Activated B cell treated with CpG ODN at 0.5 μM for 24 hours (primary cell): Measurements from ENCODE around the gene SNX15. TPM values are rescaled to one million over a fixed set of nuclear protein-coding genes. Genes with fewer than 3 reads are reported as not detected.
A peak's percentile ranks its signal among the peaks of the same experiment; 100 is the strongest.
"Not testable (repeated sequence)": the region's sequence is repeated elsewhere in the genome, so short reads cannot be mapped to it uniquely, and the experiment has no call there.

Experiments used
- ATAC-seq: fragments of 200-7000 bp; cut with Tn5 transposase; one replicate; pipeline ENCODE4 v1.10.0; 2021; ENCODE audit warnings: low read depth, mild to moderate bottlenecking, moderate library complexity
- CTCF ChIA-PET: fragments of 350-600 bp; sonication (Branson Sonifier 250); formaldehyde crosslinking; loops from one replicate; lab custom pipeline; 2021; ENCODE audit warnings: antibody characterized with exemption; lab: Charles Lee
- POLR2A ChIA-PET: fragments of 350-600 bp; sonication (Branson Sonifier 250); formaldehyde crosslinking; loops from one replicate; lab custom pipeline; 2021; ENCODE audit warnings: antibody characterized with exemption; lab: Charles Lee
- DNase-seq: peaks from one replicate; pipeline ENCODE4 v3.0.0; 2022
- H3K27ac Mint-ChIP-seq: one replicate; pipeline ENCODE4 v1.8.0; 2020; ENCODE audit warnings: mixed read lengths
- H3K27me3 Mint-ChIP-seq: one replicate; pipeline ENCODE4 v1.8.0; 2021; ENCODE audit warnings: mixed read lengths
- H3K36me3 Mint-ChIP-seq: one replicate; pipeline ENCODE4 v1.8.0; 2021; ENCODE audit warnings: low read depth, mixed read lengths
- H3K4me1 Mint-ChIP-seq: one replicate; pipeline ENCODE4 v1.8.0; 2021; ENCODE audit warnings: mixed read lengths
- H3K4me3 Mint-ChIP-seq: one replicate; pipeline ENCODE4 v1.8.0; 2020; ENCODE audit warnings: mild to moderate bottlenecking, mixed read lengths
- H3K9me3 Mint-ChIP-seq: one replicate; pipeline ENCODE4 v1.8.0; 2020; ENCODE audit warnings: mixed read lengths
- CTCF ChIP-seq: fragments of 200-600 bp; IDR thresholded peaks from one replicate; pipeline ENCODE4 v1.8.0; 2022; ENCODE audit warnings: antibody characterized with exemption, mild to moderate bottlenecking
- intact Hi-C: fragments of 100-400 bp; cut with micrococcal nuclease; formaldehyde crosslinking; loops from one replicate; pipeline ENCODE4 v1.15.1; 2024
- total RNA-seq: library from RNA; stranded (reverse); gene quantifications from 2 replicates; pipeline ENCODE4 v1.2.3, GENCODE V29; 2022

Gene SNX15
- 17.3 and 19.3 TPM in 2 replicates for total RNA-seq

DNA sequence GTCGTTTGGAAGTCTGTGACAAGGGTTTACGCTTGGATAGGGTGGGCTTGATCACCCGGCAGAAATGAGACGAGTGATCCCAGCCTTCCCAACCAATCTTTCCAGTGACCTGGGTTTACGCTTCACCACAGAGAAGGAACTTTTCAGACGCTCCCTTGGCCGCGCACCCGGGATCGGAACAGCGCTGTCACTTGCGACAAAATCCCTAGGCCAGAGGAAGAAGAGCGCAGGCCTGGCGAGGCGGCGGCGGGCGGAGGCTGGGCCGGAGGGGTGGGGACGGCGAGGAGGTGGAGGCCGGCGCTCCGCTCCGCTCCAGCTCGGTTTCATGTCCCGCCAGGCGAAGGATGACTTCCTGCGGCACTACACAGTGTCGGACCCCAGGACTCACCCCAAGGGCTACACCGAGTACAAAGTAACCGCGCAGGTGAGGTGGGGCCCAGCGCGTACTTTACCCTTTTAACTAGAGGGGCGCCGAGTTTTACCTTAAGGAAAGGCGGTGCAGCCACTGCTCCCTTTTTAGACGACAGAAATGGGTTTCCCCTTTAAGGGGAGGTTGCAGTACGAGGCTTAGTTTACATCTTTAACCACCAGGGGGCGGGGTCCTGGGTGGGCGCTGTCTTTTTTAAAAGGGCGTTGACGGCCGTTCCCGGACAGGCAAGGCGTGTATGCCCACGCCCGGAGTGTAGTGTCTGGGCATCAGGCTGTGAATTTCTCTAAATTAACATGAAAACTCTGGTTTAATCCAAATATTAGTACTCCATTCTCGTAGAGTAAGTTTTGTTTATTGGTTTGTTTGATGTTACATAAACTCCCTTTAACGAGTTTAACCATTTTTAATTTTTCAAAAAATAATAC lies at the start of gene SNX15:
TSS of gene SNX15 (plus strand) at position 227 of the 855 bp plus-strand sequence. CDS start at position 326, 99 bp downstream.
- no peak for TF ChIP-seq CTCF
- POLR2A ChIA-PET: interaction anchor here (0.6 to 1.5 kb wide), 6 partner anchors 12 to 284 kb away, joined by 3 to 9 read pairs (median 5); partner anchors contain the start of genes ARL2, PPP2R5B, RASGRP2 and SAC3D1
- no peaks in the 10 kb centered on the region for H3K9me3 Mint-ChIP-seq
- CTCF ChIA-PET: interaction anchor here (0.9 to 2.1 kb wide), 3 partner anchors 13 to 104 kb away, joined by 3 to 5 read pairs (median 4); partner anchors contain the start of genes ARL2 and TM7SF2
- H3K4me1 Mint-ChIP-seq: peaks cover 21% of the 10 kb centered on the region
- intact Hi-C loops: loop anchor here (1.0 to 5.0 kb wide), 9 partner anchors 13 to 545 kb away; partner anchors contain the start of genes ARL2, ATG2A, CAPN1 and CDCA5
- no peaks in the 10 kb centered on the region for H3K27me3 Mint-ChIP-seq
- ATAC-seq (peak; percentile 90), DNase-seq (peak; percentile 72)
- peaks cover under 1% of the 10 kb centered on the region for H3K36me3 Mint-ChIP-seq
- peak within 1 kb of the TSS; percentile 85 for H3K4me3 Mint-ChIP-seq
- peak within 1 kb of the TSS; percentile 88 for H3K27ac Mint-ChIP-seq

- CTCF ChIA-PET, H3K4me3 Mint-ChIP-seq, POLR2A ChIA-PET, H3K27me3 Mint-ChIP-seq, DNase-seq, H3K9me3 Mint-ChIP-seq, intact Hi-C loops, ATAC-seq, H3K36me3 Mint-ChIP-seq: not testable (repeated sequence)
- peaks cover 38% of the 10 kb centered on the region for H3K4me1 Mint-ChIP-seq
- peak overlapping the region; percentile 24 for H3K27ac Mint-ChIP-seq
These were observed 43.9 kb upstream of the SNX15 start for GRCh38 chr11:64983339-64983738.

DNA sequence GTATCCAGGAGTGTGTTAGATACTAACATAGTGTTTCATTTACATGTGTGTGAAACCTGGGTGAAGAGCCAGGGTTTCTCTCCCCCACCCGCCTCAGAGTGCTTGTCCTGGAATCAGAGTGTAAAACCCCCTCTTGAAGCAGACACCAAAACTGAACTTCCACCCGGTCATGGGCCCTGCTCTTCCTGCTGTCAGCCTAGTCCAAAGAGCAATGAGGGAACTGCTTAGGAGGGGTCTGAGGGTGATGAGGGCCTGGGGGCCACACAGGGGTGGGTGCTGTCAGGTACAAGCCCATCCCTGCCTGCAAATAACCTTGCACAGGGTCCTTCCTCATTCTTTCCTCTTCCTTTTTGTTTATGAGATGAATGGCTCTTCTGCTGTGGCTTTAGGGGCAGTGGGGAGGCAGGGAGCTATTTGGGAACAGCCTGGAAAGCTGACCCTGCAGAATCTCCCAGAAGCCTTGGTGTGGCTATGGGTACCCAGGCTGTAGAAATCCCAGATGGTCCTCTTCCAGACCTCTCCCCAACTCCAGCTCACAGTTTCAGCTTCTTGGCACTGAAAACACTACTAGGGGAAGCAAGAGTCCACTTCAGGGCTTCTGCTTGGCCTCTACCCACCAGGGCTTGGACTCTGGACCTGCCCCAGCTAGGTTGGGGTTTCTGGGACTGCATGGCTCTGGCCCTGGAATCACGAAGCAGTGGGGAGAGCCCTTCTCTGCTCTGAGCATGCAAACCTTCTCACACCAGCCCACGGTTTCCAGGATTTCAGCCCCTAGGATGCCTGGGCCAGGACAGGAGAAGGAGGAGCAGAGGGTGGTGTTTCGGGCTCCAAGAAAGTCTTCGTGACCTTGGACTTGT lies 39.0 kb upstream of the SNX15 start:
- Mint-ChIP-seq H3K36me3 (no peaks in the 10 kb centered on the region), H3K27ac (no peak overlapping the region), H3K4me1 (peaks cover 67% of the 10 kb centered on the region), H3K9me3 (no peaks in the 10 kb centered on the region), H3K4me3 (no peak overlapping the region), H3K27me3 (no peaks in the 10 kb centered on the region)
- intact Hi-C loops: no loop called here
- ChIA-PET CTCF (no interaction called here), POLR2A (interaction anchor here (0.7 to 1.0 kb wide), 2 partner anchors 54 to 170 kb away, joined by 3 read pairs; no protein-coding TSS in a partner anchor)
- ATAC-seq (no peak), DNase-seq (no peak)
- no peak for TF ChIP-seq CTCF

DNA sequence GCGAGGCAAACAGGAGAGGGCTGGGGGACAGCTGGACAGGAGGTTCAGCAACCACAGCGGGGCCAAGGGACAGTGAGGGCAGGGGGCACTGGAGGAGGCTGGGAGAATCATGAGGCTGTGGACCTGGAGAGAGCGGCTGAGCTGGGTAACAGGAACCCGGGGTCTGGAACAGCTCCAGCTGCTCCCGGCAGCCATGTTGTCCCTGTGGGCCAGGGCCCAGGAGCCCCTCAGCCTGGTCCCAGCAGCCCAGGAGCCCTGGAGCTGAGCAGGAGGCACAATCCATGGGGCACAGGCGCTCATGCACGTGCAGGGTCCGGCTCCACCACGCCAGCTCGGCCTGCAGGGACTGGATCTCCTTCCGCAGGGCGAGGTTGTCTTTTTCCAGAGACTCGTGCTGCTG lies 37.8 kb upstream of the SNX15 start:
- Mint-ChIP-seq H3K27ac (no peak overlapping the region), H3K27me3 (no peaks in the 10 kb centered on the region), H3K4me3 (no peak overlapping the region), H3K4me1 (peaks cover 62% of the 10 kb centered on the region), H3K36me3 (no peaks in the 10 kb centered on the region), H3K9me3 (no peaks in the 10 kb centered on the region)
- no peak for TF ChIP-seq CTCF
- ChIA-PET POLR2A (no interaction called here), CTCF (no interaction called here)
- DNase-seq: no peak
- no peak for ATAC-seq
- intact Hi-C loops: no loop called here

- ATAC-seq (peak; percentile 73), DNase-seq (no peak)
- Mint-ChIP-seq H3K27ac (peak overlapping the region; percentile 63), H3K4me1 (peaks cover 52% of the 10 kb centered on the region), H3K36me3 (no peaks in the 10 kb centered on the region), H3K27me3 (no peaks in the 10 kb centered on the region), H3K4me3 (peak overlapping the region; percentile 48), H3K9me3 (no peaks in the 10 kb centered on the region)
- no peak for TF ChIP-seq CTCF
- ChIA-PET POLR2A (no interaction called here), CTCF (no interaction called here)
- intact Hi-C loops: no loop called here
These were observed 36.9 kb upstream of the SNX15 start for GRCh38 chr11:64990222-64990923.
